ENCODE data around the gene KSR2.

Gene KSR2

DNA sequence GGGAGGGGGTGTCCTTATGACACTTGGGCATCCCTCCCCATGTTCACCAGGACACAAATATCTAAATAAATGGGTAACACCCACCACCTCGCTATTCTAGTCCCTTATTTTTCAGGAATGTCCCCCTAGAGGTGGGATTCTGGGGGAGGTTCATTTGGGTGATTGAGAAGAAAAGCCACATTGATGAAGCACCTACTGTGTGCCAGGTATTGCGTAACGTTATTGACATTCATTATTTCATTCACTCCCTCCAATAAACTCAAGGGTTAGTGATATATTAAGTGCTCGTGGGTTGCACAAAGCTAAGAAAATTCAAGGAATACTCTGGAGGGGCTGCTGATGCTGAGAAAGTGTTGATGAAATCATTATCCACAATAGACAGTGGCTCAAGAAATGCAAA, 514.8 kb downstream of the KSR2 start:
- DNase-seq (ENCODE audit: low read depth), result no peak
- no peak overlapping the region for H3K4me3 ChIP-seq (ENCODE audit: low read depth, low read length)
- TF ChIP-seq, protein P1, sequence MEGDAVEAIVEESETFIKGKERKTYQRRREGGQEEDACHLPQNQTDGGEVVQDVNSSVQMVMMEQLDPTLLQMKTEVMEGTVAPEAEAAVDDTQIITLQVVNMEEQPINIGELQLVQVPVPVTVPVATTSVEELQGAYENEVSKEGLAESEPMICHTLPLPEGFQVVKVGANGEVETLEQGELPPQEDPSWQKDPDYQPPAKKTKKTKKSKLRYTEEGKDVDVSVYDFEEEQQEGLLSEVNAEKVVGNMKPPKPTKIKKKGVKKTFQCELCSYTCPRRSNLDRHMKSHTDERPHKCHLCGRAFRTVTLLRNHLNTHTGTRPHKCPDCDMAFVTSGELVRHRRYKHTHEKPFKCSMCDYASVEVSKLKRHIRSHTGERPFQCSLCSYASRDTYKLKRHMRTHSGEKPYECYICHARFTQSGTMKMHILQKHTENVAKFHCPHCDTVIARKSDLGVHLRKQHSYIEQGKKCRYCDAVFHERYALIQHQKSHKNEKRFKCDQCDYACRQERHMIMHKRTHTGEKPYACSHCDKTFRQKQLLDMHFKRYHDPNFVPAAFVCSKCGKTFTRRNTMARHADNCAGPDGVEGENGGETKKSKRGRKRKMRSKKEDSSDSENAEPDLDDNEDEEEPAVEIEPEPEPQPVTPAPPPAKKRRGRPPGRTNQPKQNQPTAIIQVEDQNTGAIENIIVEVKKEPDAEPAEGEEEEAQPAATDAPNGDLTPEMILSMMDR (conservative IDR thresholded peaks at IDR 0.05; ENCODE audit: low read depth, low read length), result no peak

DNA sequence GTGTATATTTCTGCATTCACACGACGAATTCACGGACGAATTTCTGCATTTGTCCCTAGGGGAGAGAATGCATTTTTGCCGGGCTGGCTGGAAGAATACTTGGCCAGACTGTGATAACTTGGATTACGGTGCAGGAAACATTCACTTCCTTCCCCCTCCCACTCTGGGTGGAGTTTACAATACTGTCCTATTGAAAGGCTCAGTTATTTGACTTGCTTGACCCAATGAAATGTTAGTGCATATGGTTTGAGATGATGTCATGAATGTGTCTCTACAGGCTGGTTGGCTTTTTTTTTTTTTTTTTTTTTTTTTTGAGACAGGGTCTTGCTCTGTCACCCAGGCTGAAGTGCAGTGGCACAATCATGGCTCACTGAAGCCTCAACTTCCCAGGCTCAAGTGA, 516.7 kb downstream of the KSR2 start:
- no peak for DNase-seq (ENCODE audit: low read depth)
- no peak overlapping the region for H3K4me3 ChIP-seq (ENCODE audit: low read depth, low read length)
- TF ChIP-seq, protein P1 (conservative IDR thresholded peaks at IDR 0.05; ENCODE audit: low read depth, low read length), result no peak

DNA sequence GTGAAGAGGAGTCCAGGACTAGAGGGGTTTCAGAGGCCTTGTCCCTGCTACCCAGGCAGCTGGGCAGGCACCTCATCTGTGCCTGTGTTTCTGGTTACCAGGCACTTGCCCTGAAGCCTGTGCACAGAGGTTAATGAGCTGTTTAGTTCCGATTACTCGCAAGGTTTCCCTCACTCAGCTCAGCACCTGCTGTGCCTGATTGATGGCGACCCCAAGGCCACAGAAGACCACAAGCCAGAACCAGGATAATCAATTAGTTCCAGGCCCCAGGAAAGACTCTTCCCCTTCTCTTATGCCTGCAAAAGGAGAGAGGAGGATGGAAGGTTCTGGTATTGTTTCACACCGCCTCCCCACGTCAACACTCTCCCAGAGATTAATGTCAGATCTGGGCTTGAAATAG, 518.6 kb downstream of the KSR2 start:
- TF ChIP-seq, protein P1 (conservative IDR thresholded peaks at IDR 0.05; ENCODE audit: low read depth, low read length), result no peak
- no peak for DNase-seq (ENCODE audit: low read depth)
- H3K4me3 ChIP-seq (ENCODE audit: low read depth, low read length), result no peak overlapping the region

- TF ChIP-seq, protein P1 (conservative IDR thresholded peaks at IDR 0.05; ENCODE audit: low read depth, low read length), result no peak
- no peak overlapping the region for H3K4me3 ChIP-seq (ENCODE audit: low read depth, low read length)
- no peak for DNase-seq (ENCODE audit: low read depth)
Measured at GRCh38 chr12:117447665-117448366, 521.0 kb downstream of the KSR2 start.

DNA sequence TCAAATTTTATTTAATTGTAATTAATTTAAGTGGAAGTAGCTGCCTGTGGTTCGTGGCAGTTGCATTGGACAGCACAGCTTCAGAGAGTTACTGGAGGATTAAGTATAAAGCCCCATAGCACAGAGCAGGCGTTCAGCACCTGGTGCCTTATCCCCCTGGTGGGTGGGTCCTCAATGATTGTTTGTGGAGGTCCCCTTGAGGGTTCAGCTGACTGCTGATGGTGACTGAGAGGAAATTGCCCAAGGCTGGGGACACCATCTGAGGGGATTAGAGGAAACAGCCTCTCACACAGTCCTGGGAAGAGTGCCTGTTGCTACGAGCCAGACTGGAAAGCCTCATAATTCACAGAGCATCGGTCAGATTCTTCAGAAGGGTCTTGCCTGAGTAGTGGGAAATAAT, 524.0 kb downstream of the KSR2 start:
- no peak overlapping the region for H3K4me3 ChIP-seq (ENCODE audit: low read depth, low read length)
- TF ChIP-seq, protein P1 (conservative IDR thresholded peaks at IDR 0.05; ENCODE audit: low read depth, low read length), result no peak
- no peak for DNase-seq (ENCODE audit: low read depth)

DNA sequence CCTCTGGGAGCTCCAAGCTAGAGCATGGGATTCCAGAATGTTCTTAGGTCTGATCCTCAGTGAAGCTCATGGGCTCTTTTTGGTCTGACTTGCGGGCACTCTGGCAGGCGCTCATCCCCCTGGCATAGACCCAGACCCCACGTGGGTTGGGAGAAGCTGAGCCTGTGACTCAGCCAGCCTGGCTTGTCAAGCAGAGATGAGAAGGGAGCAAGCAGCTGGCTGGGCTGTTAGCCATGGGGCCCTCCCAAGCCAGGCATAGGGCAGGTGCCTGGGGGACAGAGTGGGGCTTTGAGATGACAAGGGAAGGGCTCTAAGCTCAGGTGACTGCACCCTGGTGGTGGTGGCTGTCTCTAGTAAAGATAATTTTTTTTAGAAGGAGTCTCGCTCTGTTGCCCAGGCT, 527.0 kb downstream of the KSR2 start:
- TF ChIP-seq, protein P1 (conservative IDR thresholded peaks at IDR 0.05; ENCODE audit: low read depth, low read length), result no peak
- DNase-seq (ENCODE audit: low read depth), result no peak
- no peak overlapping the region for H3K4me3 ChIP-seq (ENCODE audit: low read depth, low read length)

DNA sequence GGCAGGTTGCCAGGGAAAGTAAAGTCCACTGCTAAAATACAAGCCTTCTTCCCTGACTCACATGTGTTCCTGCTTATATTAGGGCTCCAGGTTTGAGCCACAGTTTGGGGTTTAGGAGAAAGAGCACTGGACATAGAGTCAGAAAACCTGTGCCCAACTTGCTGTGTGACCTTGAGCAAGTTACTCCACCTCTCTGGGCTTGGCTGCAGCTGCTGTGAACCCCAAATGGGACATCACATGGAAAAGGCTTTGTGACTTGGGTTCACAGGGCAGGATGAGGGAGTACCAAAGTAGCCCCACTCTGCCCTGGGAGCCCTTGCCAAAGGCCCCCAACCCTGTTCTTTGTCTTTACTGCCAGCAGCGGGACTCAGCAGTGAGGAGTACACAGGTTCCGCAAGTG, 528.4 kb downstream of the KSR2 start:
- TF ChIP-seq, protein P1 (conservative IDR thresholded peaks at IDR 0.05; ENCODE audit: low read depth, low read length), result no peak
- no peak overlapping the region for H3K4me3 ChIP-seq (ENCODE audit: low read depth, low read length)

More for the DNA sequence above, 528.4 kb downstream of the KSR2 start:
- DNase-seq (ENCODE audit: low read depth), result no peak

Measured in choroid plexus epithelial cell (primary cell).